ENCODE data around the gene RFT1.

Gene RFT1

DNA sequence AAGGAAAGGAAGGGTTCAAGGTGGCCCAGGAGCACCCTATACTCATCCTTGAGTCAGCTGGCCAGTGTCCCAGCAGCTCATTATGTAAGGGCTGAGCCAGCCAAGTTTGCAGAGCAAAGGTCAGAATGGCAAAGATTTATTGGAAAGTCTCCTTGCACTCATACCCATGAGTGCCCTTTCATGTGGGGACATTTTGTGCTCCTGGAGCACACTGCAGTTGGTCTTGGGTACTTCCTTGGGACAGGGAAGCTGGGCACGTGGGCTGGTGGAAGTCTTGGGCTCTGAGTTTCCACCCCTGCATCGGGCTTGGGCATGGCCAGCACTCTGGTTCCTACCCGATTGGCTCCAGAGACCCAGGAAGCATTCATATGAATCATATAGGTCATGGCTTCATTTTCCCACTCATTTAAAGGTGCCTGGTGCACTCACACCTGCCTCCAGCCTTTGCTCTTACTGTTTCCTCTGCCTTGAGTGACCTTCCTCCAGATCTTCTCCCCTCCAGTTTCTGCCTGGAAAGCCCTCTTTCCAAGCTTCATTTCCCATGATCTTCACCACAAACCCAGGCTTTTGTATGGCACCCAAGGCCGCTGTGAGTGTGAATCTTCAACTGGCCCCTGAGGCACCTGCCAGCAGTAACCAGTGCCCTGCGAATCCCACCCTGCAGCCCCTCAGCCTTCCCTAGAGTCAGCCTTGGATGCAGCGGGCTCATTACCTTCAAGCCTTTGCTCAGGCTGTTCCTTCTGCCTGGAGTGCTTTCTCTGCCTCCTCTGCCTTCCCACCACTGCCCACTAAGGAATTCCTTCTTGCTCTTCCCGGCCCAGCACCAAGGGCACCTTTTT is 20.2 kb upstream of the RFT1 start:
- no peak overlapping the region for H3K4me3 ChIP-seq (ENCODE audit: low read depth, low read length)

DNA sequence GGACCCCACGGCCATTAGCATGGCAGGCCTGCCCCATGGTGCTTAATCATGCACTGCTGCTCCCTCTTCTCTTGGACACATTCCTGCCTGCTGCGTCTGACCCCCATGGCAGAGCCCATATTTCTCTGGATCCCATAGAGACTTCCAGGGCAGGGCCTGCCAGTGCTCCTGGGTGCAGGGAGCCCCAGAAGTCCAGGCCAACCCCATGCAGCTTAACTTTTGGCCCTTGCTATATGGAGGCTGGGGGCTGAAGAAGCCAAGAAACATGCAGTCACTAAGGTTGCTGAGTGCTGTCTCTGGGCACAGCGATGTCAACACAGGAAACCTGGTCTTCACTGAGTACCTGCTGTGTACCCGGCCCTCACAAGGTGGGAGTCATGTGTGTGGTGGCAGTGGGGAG is 19.5 kb upstream of the RFT1 start:
- H3K4me3 ChIP-seq (ENCODE audit: low read depth, low read length), result no peak overlapping the region

GRCh38 chr3:53149006-53149690 is 18.9 kb upstream of the RFT1 start:
- no peak overlapping the region for H3K4me3 ChIP-seq (ENCODE audit: low read depth, low read length)

GRCh38 chr3:53147903-53148400 is 17.7 kb upstream of the RFT1 start:
- no peak overlapping the region for H3K4me3 ChIP-seq (ENCODE audit: low read depth, low read length)

DNA sequence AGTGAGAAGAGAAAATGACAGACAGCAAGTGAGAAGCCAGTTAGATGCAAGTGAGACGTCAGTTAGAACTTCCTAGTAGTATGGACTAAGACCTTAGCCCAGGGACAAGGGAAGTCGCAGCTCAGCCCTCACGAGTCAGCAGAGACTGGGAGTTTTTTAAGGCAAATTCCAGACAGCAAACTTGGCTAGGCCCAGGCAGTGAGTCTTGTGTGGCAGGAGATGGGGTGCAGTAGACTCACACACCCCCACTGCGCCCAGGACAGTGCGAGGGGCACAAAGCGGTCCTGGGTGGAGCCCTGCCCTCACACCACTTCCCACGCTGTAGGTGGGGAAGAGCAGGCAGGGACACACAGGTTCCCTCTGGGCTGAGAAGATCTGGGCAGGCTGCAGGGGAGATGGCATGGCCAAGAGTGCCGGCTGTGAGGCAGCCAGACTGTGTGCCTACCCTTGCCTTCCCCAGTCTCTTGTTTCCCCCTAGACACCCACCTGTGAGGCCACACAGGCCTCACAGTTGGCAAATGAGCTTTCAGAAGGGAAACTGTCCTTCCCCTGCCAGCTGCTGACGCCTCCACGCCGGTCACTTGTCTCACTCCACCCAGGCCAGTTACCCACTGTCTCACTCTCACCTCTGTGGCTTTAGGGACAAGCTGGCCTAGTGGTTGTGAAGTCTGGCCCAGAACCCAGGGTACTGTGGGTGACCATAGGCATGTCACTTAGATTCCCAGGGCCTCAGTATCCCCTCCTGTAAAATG is 17.1 kb upstream of the RFT1 start:
- no peak overlapping the region for H3K4me3 ChIP-seq (ENCODE audit: low read depth, low read length)

DNA sequence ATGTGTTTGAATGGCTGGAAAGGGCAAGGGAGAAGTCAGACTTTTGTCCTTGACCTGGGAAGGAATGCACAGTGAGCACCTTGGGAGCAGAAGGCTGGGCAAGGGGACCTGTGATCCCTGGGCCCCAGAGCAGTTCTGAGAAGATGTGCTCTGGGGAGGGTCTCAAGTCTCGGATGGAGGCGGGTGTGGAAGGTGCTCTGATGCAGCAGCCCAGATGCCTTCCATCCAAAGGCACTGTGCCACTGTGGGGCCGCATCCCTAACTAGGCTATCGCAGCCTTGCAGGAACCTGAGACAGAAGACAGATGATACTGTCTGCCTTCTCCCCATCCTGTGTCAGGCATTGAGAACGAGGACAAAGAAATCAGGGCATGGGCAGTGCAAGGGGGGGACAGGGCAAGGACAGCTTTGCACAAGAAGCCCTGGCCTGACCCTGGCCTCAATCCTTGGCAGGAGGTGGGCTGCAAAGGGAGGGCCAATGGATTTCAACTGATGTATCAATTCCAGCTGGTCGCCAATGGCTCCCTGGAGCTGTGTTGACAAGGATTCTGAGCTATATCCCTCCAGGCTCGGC is 16.2 kb upstream of the RFT1 start:
- no peak overlapping the region for H3K4me3 ChIP-seq (ENCODE audit: low read depth, low read length)

- no peak overlapping the region for H3K4me3 ChIP-seq (ENCODE audit: low read depth, low read length)
Measured at GRCh38 chr3:53145713-53146080, 15.5 kb upstream of the RFT1 start.

- H3K4me3 ChIP-seq (ENCODE audit: low read depth, low read length), result no peak overlapping the region
Measured at GRCh38 chr3:53144862-53145712, 14.9 kb upstream of the RFT1 start.

DNA sequence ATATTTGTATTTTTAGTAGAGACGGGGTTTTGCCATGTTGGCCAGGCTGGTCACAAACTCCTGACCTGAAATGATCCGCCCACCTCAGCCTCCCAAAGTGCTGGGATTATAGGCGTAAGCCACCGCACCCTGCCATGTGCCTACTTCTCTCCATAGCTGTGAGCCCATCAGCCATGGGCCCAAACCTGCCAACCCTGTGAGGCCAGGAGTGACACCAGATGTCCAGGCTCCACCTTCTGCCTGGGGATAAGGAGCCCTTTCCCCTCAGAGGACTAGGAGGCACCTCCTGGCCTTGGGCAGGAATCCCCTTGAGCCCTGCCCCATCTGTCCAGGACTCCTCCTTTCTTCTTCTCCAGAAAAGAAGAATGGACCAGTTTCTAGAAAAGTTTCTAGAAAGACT is 14.2 kb upstream of the RFT1 start:
- no peak overlapping the region for H3K4me3 ChIP-seq (ENCODE audit: low read depth, low read length)

DNA sequence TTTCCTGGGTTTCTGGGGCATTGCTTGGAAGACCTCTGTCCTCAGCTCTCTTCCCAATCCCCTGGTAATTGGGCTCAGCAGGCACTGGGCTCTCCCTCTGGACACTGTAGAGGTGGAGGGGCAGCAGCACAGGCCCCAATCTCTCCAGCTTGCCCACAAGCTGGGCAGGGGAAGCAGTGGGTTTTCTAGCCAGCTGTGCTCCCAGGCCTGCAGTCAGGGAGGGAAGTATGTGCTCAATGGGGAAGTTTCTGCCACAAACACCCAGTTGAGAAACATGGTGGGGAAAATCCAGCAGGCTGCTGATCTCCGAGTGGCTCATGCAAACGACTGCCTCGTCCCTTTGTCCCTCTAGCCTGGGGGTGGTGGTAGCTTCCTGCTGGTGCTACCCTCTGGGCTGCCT is 12.8 kb upstream of the RFT1 start:
- H3K4me3 ChIP-seq (ENCODE audit: low read depth, low read length), result no peak overlapping the region

GRCh38 chr3:53140847-53141845 is 10.9 kb upstream of the RFT1 start:
- H3K4me3 ChIP-seq (ENCODE audit: low read depth, low read length), result no peak overlapping the region

GRCh38 chr3:53139906-53140846 is 9.9 kb upstream of the RFT1 start:
- no peak overlapping the region for H3K4me3 ChIP-seq (ENCODE audit: low read depth, low read length)

DNA sequence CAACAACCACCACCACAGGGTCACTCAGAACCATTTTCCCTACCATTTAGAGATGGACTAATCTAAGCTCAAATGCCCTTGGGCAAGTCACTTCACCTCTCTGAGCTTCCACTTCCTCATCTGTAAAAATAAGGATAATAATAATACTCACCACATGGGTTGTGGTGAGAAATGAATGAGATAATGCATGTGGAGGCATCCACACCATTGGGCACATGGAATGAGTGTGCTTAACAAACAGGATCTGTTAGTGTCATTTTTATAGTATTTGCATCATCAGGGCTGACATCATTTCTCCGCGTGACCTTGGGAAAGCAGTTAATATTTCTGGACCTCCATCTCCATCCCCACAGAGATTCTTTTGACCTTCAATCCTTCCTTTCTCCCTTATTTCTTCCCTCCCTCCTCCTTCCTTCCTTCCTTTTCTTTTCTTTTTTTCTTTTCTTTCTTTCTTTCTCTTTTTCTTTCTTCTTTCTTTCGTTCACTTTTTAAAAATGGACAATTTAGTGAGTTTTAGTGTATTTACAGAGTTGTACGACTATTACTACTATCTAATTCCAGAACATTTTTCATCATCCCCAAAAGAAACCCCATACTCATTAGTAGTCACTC is 7.7 kb upstream of the RFT1 start:
- no peak overlapping the region for H3K4me3 ChIP-seq (ENCODE audit: low read depth, low read length)

GRCh38 chr3:53137221-53137620 is 7.0 kb upstream of the RFT1 start:
- H3K4me3 ChIP-seq (ENCODE audit: low read depth, low read length), result no peak overlapping the region

- H3K4me3 ChIP-seq (ENCODE audit: low read depth, low read length), result no peak overlapping the region
Measured at GRCh38 chr3:53134631-53135232, 4.5 kb upstream of the RFT1 start.

DNA sequence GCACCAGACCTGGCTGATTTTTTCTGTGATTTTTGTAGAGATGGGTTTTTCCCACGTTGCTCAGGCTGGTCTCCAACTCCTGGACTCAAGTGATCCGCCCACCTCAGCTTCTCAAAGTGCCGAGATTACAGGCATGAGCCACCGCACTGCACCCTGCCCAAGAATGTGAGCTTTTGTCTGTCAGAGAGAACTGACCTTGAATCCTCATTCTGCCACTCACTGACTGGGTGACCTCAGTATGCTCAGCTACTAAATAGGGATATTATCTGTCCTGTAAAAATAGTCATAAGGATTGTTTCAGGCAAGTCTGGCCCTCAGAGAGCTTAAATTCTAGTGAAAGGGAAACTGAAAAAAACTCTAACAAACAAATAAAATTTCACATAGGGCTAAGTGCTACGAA is 2.1 kb upstream of the RFT1 start:
- no peak overlapping the region for H3K4me3 ChIP-seq (ENCODE audit: low read depth, low read length)

DNA sequence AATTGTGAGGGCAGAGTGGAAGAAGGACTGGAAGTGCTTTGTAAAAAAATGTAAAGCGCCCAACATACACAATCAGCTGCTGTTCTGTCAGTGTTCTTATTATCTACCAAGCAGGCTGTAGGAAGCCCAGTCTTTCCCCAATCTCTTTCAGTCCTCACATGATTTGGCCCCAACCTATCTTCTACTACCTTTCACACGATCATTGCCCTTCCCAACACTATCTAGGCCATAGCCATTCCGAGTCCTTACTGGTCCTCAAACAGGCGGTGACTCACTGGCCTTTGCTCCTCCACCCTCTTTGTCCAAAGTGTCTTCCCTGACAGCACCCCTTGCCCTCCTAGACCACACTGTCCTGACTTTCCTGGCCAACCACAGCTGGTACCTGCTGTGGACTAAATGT is 861 bp upstream of the RFT1 start:
- H3K4me3 ChIP-seq (ENCODE audit: low read depth, low read length), result no peak overlapping the region

All from iPS-11a (cell line).